H1 (cell line): Measurements from ENCODE around the gene ARHGEF28. TPM values are rescaled to one million over a fixed set of nuclear protein-coding genes. Genes with fewer than 3 reads are reported as not detected.

Source experiments
- CTCF ChIA-PET: fragments of 300-600 bp; sonication (Branson Sonifier 250); formaldehyde crosslinking; loops from one replicate; lab custom pipeline; 2021; ENCODE audit not compliant: partially characterized antibody; lab: Charles Lee
- POLR2A ChIA-PET: fragments of 300-600 bp; sonication (Branson Sonifier 250); formaldehyde crosslinking; loops from one replicate; lab custom pipeline; 2021; ENCODE audit warnings: inconsistent platforms; ENCODE audit not compliant: partially characterized antibody; lab: Charles Lee
- DNase-seq, 2 experiments: peaks; one replicate each; pipeline versions ENCODE4 v3.0.0 to v3.0.0-alpha.2; 2010 to 2022; ENCODE audit warnings: low spot score in 2 of 2, low read depth in 1 of 2, mixed read lengths in 1 of 2
- FAIRE-seq: peaks from 2 replicates; lab custom pipeline; 2011; peaks lifted over from hg19 to GRCh38; lab: Jason Lieb, UNC
- H2AFZ ChIP-seq: 2 replicates; pipeline ENCODE4 v1.8.1; 2012; ENCODE audit warnings: low read length, inconsistent platforms
- H2AK5ac ChIP-seq: 2 replicates; pipeline ENCODE4 v1.6.1; 2013; ENCODE audit warnings: low read depth, low read length
- H2BK120ac ChIP-seq: replicated peaks from 2 replicates; pipeline ENCODE3; 2013; ENCODE audit warnings: low read depth, low read length, inconsistent platforms
- H2BK12ac ChIP-seq: 2 replicates; pipeline ENCODE4 v1.6.1; 2013; ENCODE audit warnings: low read depth, low read length
- H2BK15ac ChIP-seq: 2 replicates; pipeline ENCODE4 v1.6.1; 2013; ENCODE audit warnings: low read length
- H2BK20ac ChIP-seq: 2 replicates; pipeline ENCODE4 v1.6.1; 2013; ENCODE audit warnings: low read length
- H2BK5ac ChIP-seq: 2 replicates; pipeline ENCODE4 v1.6.1; 2013; ENCODE audit warnings: low read depth, low read length
- H3K14ac ChIP-seq: 2 replicates; pipeline ENCODE4 v1.6.1; 2013; ENCODE audit warnings: inconsistent platforms; ENCODE audit not compliant: insufficient read length
- H3K18ac ChIP-seq: 2 replicates; pipeline ENCODE4 v1.6.1; 2013; ENCODE audit warnings: low read length; ENCODE audit errors: extremely low read depth
- H3K23ac ChIP-seq: 2 replicates; pipeline ENCODE4 v1.6.1; 2013; ENCODE audit warnings: inconsistent platforms; ENCODE audit not compliant: insufficient read length
- H3K23me2 ChIP-seq: 2 replicates; pipeline ENCODE4 v1.6.1; 2013; ENCODE audit warnings: low read depth, low read length
- H3K27ac ChIP-seq: 2 replicates; pipeline ENCODE4 v1.6.1; 2011; ENCODE audit warnings: low read depth, low read length, inconsistent platforms
- H3K27me3 ChIP-seq, 4 experiments: replicated peaks in 1 of 4; 1 replicate in 1 of 4; 2 replicates in 3 of 4; pipeline versions ENCODE4 v1.6.1 to v1.8.1; 2011 to 2013; ENCODE audit warnings: low read length in 3 of 4, mild to moderate bottlenecking in 3 of 4, inconsistent platforms in 2 of 4, mixed read lengths in 2 of 4, moderate library complexity in 1 of 4; ENCODE audit not compliant: control insufficient read depth in 3 of 4, insufficient read depth in 3 of 4; ENCODE audit errors: extremely low read depth in 1 of 4
- H3K36me3 ChIP-seq, 4 experiments: 2 replicates each; pipeline versions ENCODE4 v1.6.1 to v1.8.1; 2011 to 2013; ENCODE audit warnings: mild to moderate bottlenecking in 4 of 4, low read length in 3 of 4, moderate library complexity in 2 of 4, control low read depth in 1 of 4, inconsistent platforms in 1 of 4; ENCODE audit not compliant: insufficient read depth in 4 of 4, control insufficient read depth in 2 of 4
- H3K4ac ChIP-seq: replicated peaks from 2 replicates; pipeline ENCODE3; 2013; ENCODE audit warnings: low read length, low read depth, mixed read lengths, inconsistent platforms; ENCODE audit not compliant: insufficient read length
- H3K4me1 ChIP-seq, 4 experiments: replicated peaks in 1 of 4; 1 replicate in 1 of 4; 2 replicates in 3 of 4; pipeline versions ENCODE4 v1.6.1 to v1.8.1; 2011 to 2013; ENCODE audit warnings: low read length in 3 of 4, inconsistent platforms in 2 of 4, mixed read lengths in 1 of 4; ENCODE audit not compliant: insufficient read depth in 4 of 4, control insufficient read depth in 3 of 4
- H3K4me2 ChIP-seq, 2 experiments: 2 replicates each; pipeline versions ENCODE4 v1.6.1 to v1.8.1; 2011 to 2013; ENCODE audit warnings: low read depth in 2 of 2, low read length in 2 of 2, control low read depth in 1 of 2, inconsistent platforms in 1 of 2, mild to moderate bottlenecking in 1 of 2; ENCODE audit not compliant: insufficient read depth in 1 of 2
- H3K4me3 ChIP-seq, 4 experiments: fragments of 200-600, 300-600 bp in 1 of 4; sonication (generic), shearing (Covaris generic), sonication (Bioruptor Twin) in 1 of 4; 2 replicates each; pipeline versions ENCODE4 v1.5.1 to v1.8.1; 2011 to 2016; ENCODE audit warnings: low read length in 4 of 4, low read depth in 3 of 4, control low read depth in 2 of 4, inconsistent platforms in 2 of 4, mild to moderate bottlenecking in 2 of 4, mixed read lengths in 1 of 4, moderate library complexity in 1 of 4; ENCODE audit not compliant: insufficient read depth in 2 of 4; ENCODE audit errors: extremely low read depth in 1 of 4
- H3K56ac ChIP-seq: replicated peaks from 2 replicates; pipeline ENCODE3; 2013; ENCODE audit warnings: low read depth, mild to moderate bottlenecking, mixed read lengths, low read length, inconsistent platforms; ENCODE audit not compliant: insufficient read length
- H3K79me1 ChIP-seq: 2 replicates; pipeline ENCODE4 v1.6.1; 2013; ENCODE audit warnings: low read depth, low read length, control low read depth
- H3K79me2 ChIP-seq, 2 experiments: 2 replicates each; pipeline versions ENCODE4 v1.6.1 to v1.8.1; 2012 to 2013; ENCODE audit warnings: low read length in 2 of 2, mild to moderate bottlenecking in 2 of 2, inconsistent platforms in 1 of 2; ENCODE audit not compliant: insufficient read depth in 2 of 2, control insufficient read depth in 1 of 2
- H3K9ac ChIP-seq, 4 experiments: replicated peaks in 1 of 4; 1 replicate in 1 of 4; 2 replicates in 3 of 4; pipeline versions ENCODE4 v1.6.1 to v1.8.1; 2011 to 2013; ENCODE audit warnings: low read depth in 3 of 4, low read length in 3 of 4, control low read depth in 2 of 4, mild to moderate bottlenecking in 2 of 4, moderate library complexity in 2 of 4, inconsistent platforms in 1 of 4; ENCODE audit errors: extremely low read depth in 1 of 4
- H3K9me3 ChIP-seq, 2 experiments: 2 replicates each; pipeline versions ENCODE4 v1.6.1 to v1.8.1; 2012 to 2013; ENCODE audit warnings: mild to moderate bottlenecking in 2 of 2, moderate library complexity in 2 of 2, control low read depth in 1 of 2, inconsistent platforms in 1 of 2, low read depth in 1 of 2, low read length in 1 of 2, mixed read lengths in 1 of 2; ENCODE audit not compliant: insufficient read depth in 2 of 2
- H4K20me1 ChIP-seq, 2 experiments: replicated peaks in 1 of 2; 2 replicates each; pipeline versions ENCODE3 to v1.8.1; 2011 to 2013; ENCODE audit warnings: inconsistent platforms in 2 of 2, low read length in 2 of 2, mild to moderate bottlenecking in 1 of 2; ENCODE audit not compliant: insufficient read depth in 2 of 2, control insufficient read depth in 1 of 2
- H4K5ac ChIP-seq: 2 replicates; pipeline ENCODE4 v1.6.1; 2013; ENCODE audit warnings: low read length, low read depth, mixed read lengths, inconsistent platforms; ENCODE audit not compliant: insufficient read length
- H4K8ac ChIP-seq: 2 replicates; pipeline ENCODE4 v1.8.0; 2013; ENCODE audit warnings: mild to moderate bottlenecking, moderate library complexity, low read length, inconsistent platforms; ENCODE audit not compliant: insufficient read depth; ENCODE audit errors: extremely low read depth
- H4K91ac ChIP-seq: replicated peaks from 2 replicates; pipeline ENCODE3; 2013; ENCODE audit warnings: low read length, mixed read lengths, inconsistent platforms; ENCODE audit not compliant: insufficient read length
- BCL11A ChIP-seq, 2 experiments: IDR thresholded peaks; one replicate each; pipeline ENCODE4 v1.6.1; 2011; ENCODE audit warnings: low read depth in 2 of 2, low read length in 2 of 2, mild to moderate bottlenecking in 2 of 2
- CHD1 ChIP-seq: IDR thresholded peaks from 2 replicates; pipeline ENCODE4 v1.6.1; 2012; ENCODE audit warnings: low read depth, low read length, improper control_type of control experiment
- SIX5 ChIP-seq: IDR thresholded peaks from 2 replicates; pipeline ENCODE4 v1.6.1; 2011; ENCODE audit warnings: mild to moderate bottlenecking, low read depth, low read length
- WGBS, 2 experiments: shearing (Covaris generic) in 1 of 2; methylation state at CpG; one replicate each; pipeline versions ENCODE4 v1.1.6 to v1.1.7; 2013 to 2015; ENCODE audit warnings: low lambda C conversion rate in 2 of 2, mixed read lengths in 2 of 2, inconsistent platforms in 1 of 2, low coverage in 1 of 2, missing lambda C conversion rate in 1 of 2; ENCODE audit not compliant: insufficient replicate concordance in 2 of 2, insufficient coverage in 1 of 2, insufficient read length in 1 of 2; ENCODE audit errors: extremely low coverage in 1 of 2, missing lambda C conversion rate in 1 of 2; 5-methylcytosine and 5-hydroxymethylcytosine counted together
- polyA plus RNA-seq, 7 experiments: library from polyadenylated mRNA; depleted of rRNA in 3 of 7; stranded (reverse) in 5 of 7; unstranded in 2 of 7; fragments of >200 nt in 5 of 7; fragments of 200-250 nt in 2 of 7; gene quantifications; 1 replicate in 5 of 7; 2 replicates in 1 of 7; 4 replicates in 1 of 7; pipeline versions ENCODE4 v1.2.1 to v1.2.3, GENCODE V29; 2011 to 2013; ENCODE audit warnings: missing spikeins in 2 of 7, mixed read lengths in 2 of 7
- total RNA-seq: library from RNA; stranded (reverse); fragmentation: NEBNext Ultra II Directional; extraction: Animal tissue kit (Norgen Biotek cat#: 25700); gene quantifications from 2 replicates; pipeline ENCODE4 v1.2.1, GENCODE V29; 2021
- TF ChIP-seq, protein P1 (sequence below): IDR thresholded peaks from 2 replicates; pipeline ENCODE4 v1.6.1; 2012; ENCODE audit warnings: inconsistent platforms

The ARHGEF28 gene
- total and polyA plus RNA-seq, 2 of the 8 experiments (the other 6 are each of a cell fraction or from before 2014, with no cell fraction given), result 0.33 to 1.0 TPM

DNA sequence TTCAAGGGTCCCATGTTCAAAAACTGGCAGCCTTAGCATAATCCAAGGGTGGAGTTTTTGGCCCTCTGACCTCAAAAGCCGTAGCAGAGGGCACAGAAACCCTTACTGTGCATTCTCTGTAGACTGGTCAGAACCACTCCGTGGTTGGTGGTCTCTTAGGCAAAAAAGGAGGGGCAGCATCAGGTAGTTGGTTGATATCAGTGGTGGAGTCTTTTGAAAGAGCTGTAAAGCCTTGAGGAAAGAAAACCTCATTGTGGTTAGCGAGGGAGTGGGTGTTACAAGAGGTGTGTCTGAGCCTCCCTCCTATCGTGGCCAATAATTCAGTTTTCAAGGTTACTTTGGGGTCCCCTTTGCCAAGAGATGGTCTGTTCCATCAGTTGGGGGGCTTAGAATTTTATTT is 40.9 kb downstream of the ARHGEF28 start:
- Histone ChIP-seq H3K4me2 (no peak overlapping the region), H2BK120ac (no peak overlapping the region), H3K18ac (no peak overlapping the region), H3K79me1 (no peaks in the 10 kb centered on the region), H3K4me1 (no peaks in the 10 kb centered on the region), H3K23me2 (no peaks in the 10 kb centered on the region), H4K5ac (no peak overlapping the region), H3K79me2 (no peaks in the 10 kb centered on the region), H3K4ac (no peak overlapping the region), H2BK5ac (no peak overlapping the region), H3K9ac (no peak overlapping the region), H4K20me1 (no peaks in the 10 kb centered on the region), H3K14ac (no peak overlapping the region), H4K91ac (no peak overlapping the region), H2BK15ac (no peak overlapping the region), H2BK20ac (no peak overlapping the region), H3K27ac (no peak overlapping the region), H3K36me3 (no peaks in the 10 kb centered on the region), H3K9me3 (no peaks in the 10 kb centered on the region), H2AFZ (no peak overlapping the region), H3K23ac (no peak overlapping the region), H3K4me3 (no peak overlapping the region), H2BK12ac (no peak overlapping the region), H3K27me3 (no peaks in the 10 kb centered on the region; a peak in 1 of 7 replicates), H4K8ac (no peak overlapping the region), H3K56ac (no peak overlapping the region), H2AK5ac (no peak overlapping the region)
- POLR2A ChIA-PET, result no interaction called here
- CTCF ChIA-PET, result interaction anchor here (0.6 kb wide), 1 partner anchor 997 kb away, joined by 3 read pairs; no protein-coding TSS in a partner anchor
- TF ChIP-seq CHD1 (no peak), SIX5 (no peak), BCL11A (IDR thresholded peaks at IDR 0.05; ENCODE audit: low read depth in 2 of 2, low read length in 2 of 2) (no peak)
- TF ChIP-seq, protein P1, sequence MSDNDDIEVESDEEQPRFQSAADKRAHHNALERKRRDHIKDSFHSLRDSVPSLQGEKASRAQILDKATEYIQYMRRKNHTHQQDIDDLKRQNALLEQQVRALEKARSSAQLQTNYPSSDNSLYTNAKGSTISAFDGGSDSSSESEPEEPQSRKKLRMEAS, result no peak
- no peak for DNase-seq
- FAIRE-seq, result no peak
- WGBS, 2 experiments, result 83% methylated on average over 4 of the region's 4 CpGs; no CpG with 5 or more reads in 1 of the 2 experiments
